ENCODE results near the gene MED13L.

MED13L gene

DNA sequence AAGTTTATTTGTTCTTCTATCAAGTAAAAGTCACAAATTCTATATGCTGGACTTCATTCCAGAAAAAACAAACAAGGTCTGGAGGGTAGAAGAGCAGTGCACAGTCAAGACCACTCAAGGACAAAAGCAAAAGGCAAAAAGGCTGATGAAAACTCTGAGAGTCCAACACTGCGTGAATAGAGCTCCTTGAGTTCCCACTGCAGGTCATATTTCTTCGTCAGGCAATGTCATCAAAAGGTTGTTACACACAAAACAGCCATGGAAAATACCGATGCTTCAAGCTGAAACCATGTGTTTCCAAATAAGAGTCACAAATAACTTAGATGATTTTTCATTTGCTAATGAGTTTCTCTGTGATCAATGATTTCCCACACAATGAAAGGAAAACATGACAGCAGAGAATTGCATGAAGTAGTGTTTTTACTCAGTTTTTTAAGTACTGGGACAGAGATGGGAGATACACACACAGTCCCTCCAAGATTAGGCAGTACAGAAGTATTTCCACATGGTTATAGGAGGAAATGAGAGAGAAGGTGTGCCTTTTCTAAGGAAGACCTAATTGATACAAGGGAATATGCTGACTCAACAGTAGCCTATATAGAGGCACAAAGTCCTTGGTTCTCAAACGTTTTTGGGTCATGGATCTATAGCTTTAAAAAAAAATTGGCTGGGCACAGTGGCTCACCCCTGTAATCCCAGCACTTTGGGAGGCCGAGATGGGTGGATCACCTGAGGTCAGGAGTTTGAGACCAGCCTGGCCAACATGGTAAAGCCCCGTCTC, 177.7 kb downstream of the MED13L start:
- H3K27ac ChIP-seq, result no peak overlapping the region
- TF ChIP-seq, protein P1, sequence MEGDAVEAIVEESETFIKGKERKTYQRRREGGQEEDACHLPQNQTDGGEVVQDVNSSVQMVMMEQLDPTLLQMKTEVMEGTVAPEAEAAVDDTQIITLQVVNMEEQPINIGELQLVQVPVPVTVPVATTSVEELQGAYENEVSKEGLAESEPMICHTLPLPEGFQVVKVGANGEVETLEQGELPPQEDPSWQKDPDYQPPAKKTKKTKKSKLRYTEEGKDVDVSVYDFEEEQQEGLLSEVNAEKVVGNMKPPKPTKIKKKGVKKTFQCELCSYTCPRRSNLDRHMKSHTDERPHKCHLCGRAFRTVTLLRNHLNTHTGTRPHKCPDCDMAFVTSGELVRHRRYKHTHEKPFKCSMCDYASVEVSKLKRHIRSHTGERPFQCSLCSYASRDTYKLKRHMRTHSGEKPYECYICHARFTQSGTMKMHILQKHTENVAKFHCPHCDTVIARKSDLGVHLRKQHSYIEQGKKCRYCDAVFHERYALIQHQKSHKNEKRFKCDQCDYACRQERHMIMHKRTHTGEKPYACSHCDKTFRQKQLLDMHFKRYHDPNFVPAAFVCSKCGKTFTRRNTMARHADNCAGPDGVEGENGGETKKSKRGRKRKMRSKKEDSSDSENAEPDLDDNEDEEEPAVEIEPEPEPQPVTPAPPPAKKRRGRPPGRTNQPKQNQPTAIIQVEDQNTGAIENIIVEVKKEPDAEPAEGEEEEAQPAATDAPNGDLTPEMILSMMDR (conservative IDR thresholded peaks at IDR 0.05), result no peak

DNA sequence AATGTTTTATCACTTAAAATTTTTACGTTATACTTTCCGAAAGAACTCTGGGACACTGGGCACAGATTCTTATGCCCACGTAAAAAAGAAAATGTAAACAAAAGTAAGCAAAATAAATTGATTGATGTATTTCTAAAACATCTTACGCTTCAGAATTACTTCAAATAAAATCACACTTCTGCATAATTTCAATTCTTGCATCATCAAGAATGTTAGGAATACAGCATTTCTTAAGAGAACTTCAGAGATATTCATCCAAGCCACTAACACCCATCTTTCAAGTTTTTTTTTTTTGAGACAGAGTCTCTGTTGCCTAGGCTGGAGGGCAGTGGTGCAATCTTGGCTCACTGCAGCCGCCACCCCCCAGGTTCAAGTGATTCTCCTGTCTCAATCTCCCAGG, 180.6 kb downstream of the MED13L start:
- H3K27ac ChIP-seq, result no peak overlapping the region
- TF ChIP-seq, protein P1 (conservative IDR thresholded peaks at IDR 0.05), result no peak

DNA sequence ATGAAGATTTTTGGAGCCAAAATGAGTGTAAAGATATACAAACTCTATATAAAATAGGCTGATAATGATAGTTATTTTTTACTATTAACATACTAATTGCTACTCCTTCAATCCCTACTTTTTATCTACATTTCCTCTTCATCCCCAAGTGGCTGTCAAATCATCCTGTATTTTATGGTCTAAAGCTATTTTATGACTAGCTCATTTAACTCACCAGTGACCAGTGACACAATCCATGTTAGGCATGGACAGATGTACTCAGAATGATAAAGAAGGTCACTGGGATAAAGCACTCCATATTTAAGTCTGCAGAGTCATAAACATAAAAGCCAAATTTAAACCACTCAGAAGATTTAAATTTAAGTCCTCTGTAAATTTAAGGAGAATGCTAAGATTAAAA, 183.0 kb downstream of the MED13L start:
- TF ChIP-seq, protein P1 (conservative IDR thresholded peaks at IDR 0.05), result no peak

DNA sequence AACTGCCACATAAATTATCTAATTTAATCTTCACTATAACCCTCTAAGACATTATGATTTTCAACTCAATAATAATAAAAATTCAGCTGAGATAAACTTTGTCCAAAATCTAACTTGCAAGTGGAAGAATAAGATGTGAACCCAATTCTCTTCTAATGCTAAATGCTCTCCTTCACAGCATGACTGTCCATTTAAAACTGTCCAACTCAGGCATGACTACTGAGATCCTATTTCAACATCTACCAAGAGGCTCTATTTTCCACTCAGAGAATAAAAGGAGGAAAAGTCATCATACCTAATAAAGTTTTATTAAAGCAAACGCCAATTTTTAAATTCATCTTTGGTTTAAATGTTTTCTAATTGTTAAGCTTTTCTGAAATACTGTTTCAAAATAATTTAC, 183.6 kb downstream of the MED13L start:
- TF ChIP-seq, protein P1 (conservative IDR thresholded peaks at IDR 0.05), result no peak
- H3K27ac ChIP-seq, result no peak overlapping the region

More for the DNA sequence above, 183.0 kb downstream of the MED13L start:
- H3K27ac ChIP-seq, result no peak overlapping the region

DNA sequence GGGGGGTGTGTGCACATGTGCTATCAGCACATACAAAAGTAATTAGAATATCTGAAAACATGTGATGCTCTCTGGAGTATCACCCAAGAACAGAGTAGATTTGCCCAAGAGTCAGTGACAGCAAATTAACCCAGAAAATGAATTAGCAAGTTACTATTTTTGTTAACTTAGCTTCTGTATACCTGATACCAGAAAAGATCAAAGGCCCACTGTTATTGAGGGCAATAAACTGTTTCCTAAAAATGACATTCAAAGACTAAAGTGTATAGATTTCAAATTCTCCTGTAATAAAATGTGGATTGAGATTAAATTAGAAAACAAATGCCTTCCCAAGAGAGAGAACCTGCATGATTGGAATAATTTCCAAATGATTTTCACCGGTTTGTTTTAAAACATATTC, 184.7 kb downstream of the MED13L start:
- TF ChIP-seq, protein P1 (conservative IDR thresholded peaks at IDR 0.05), result no peak
- H3K27ac ChIP-seq, result no peak overlapping the region

DNA sequence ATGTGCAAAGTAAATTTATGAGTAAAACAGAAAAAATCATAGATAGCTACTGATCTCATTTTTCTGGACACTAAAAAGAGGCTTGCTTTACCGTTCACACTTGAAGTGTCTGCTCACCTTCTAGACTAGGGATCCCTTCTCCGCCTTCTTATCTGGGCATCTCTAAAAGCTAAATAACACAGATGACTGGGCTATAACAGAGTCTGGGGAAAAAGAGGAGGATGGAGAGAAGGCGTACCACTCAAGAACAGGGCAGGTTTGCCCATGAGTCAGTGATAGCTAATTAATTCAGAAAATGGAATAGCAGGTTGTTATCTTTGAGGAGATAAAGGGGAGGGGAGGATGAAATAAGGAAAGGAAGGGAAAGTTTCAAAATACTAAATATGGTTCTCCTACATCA, 185.3 kb downstream of the MED13L start:
- H3K27ac ChIP-seq, result no peak overlapping the region

DNA sequence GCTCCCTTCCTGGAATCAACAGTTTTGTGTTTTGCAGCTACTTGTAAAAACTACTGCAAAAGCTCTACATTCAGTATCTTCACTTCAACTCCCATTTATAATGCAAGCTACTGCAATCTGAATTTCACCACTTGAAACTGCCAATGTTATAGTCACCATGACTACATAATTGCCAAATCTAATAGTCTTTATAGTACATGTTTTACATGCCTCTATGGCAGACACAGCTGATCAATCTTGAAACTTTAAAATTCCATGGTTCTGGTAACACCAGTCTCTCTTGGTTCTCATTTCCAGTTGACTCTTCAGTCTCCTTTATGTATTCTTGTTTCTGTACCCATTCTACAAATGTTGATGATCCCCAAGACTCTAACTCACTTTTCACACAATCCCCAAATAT, 185.9 kb downstream of the MED13L start:
- TF ChIP-seq, protein P1 (conservative IDR thresholded peaks at IDR 0.05), result no peak
- H3K27ac ChIP-seq, result no peak overlapping the region

More for the DNA sequence above, 185.3 kb downstream of the MED13L start:
- TF ChIP-seq, protein P1 (conservative IDR thresholded peaks at IDR 0.05), result no peak

All from VCaP (cell line).